HUES64 (cell line): ENCODE measurements around the gene CTAG2. TPM values are rescaled to one million over a fixed set of nuclear protein-coding genes. Genes with fewer than 3 reads are reported as not detected.
"Not testable (repeated sequence)": the region's sequence is repeated elsewhere in the genome, so short reads cannot be mapped to it uniquely, and the experiment has no call there.

Experiments used
- H3K27ac ChIP-seq: 2 replicates; pipeline ENCODE4 v1.7.0; 2013; ENCODE audit warnings: low read depth, low read length, inconsistent platforms
- H3K27me3 ChIP-seq: 2 replicates; pipeline ENCODE4 v1.6.1; 2013; ENCODE audit warnings: mild to moderate bottlenecking, low read length; ENCODE audit not compliant: insufficient read depth
- H3K36me3 ChIP-seq: 2 replicates; pipeline ENCODE4 v1.6.1; 2013; ENCODE audit warnings: mild to moderate bottlenecking, low read length; ENCODE audit not compliant: insufficient read depth
- H3K4me1 ChIP-seq: 2 replicates; pipeline ENCODE4 v1.6.1; 2013; ENCODE audit warnings: mild to moderate bottlenecking, low read length, moderate library complexity; ENCODE audit not compliant: insufficient read depth
- H3K4me3 ChIP-seq: 2 replicates; pipeline ENCODE4 v1.5.1; 2013; ENCODE audit warnings: mild to moderate bottlenecking, low read length, moderate library complexity
- H3K9ac ChIP-seq: 2 replicates; pipeline ENCODE4 v1.6.1; 2013; ENCODE audit warnings: mild to moderate bottlenecking, low read depth, low read length
- H3K9me3 ChIP-seq: 2 replicates; pipeline ENCODE4 v1.6.1; 2013; ENCODE audit warnings: low read depth, low read length; ENCODE audit not compliant: insufficient read depth
- WGBS: fragments of 150-250, 120-280 bp; methylation state at CpG from one replicate; pipeline ENCODE4 v1.1.7; 2013; ENCODE audit warnings: missing lambda C conversion rate; 5-methylcytosine and 5-hydroxymethylcytosine counted together
- polyA plus RNA-seq, 2 experiments: library from polyadenylated mRNA; stranded (reverse); fragments of 50-300 nt; gene quantifications; one replicate each; pipeline ENCODE4 v1.2.3, GENCODE V29; 2013

Gene CTAG2
- polyA plus RNA-seq (2013, experiment 1 of 2): not detected
- not detected for polyA plus RNA-seq (2013, experiment 2 of 2)

DNA sequence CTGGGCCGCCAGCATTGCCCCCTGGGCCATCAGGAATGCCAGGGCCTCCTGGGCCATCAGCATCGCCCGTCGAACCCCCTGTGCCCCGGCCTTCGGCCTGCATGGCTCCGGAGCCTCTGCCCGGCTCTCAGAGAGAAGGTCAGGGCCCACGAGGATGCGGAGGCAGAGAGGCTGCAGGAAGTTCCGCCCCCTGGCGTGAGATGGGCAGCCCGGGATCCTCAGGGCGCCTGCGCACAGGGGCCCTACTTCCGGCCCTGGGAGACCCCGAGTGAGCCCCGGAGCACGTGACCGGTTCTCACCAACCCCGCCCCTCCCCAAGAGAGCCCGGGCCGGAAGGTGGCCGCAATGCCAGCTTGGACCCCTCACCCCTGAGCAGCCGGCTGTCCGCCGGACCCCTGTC is at the start of gene CTAG2:
Gene CTAG2, minus strand, starts transcription at position 167 of the 400 bp plus-strand sequence. Its CDS starts 64 bp downstream, at position 103.
- H3K27ac ChIP-seq, H3K4me3 ChIP-seq, H3K9me3 ChIP-seq, H3K9ac ChIP-seq, H3K27me3 ChIP-seq, H3K36me3 ChIP-seq, H3K4me1 ChIP-seq: not testable (repeated sequence)
- no CpG with 5 or more reads among the region's 27 CpGs for WGBS

GRCh38 chrX:154698630-154699248 is 45.4 kb upstream of the CTAG2 start:
- no peak overlapping the region for H3K4me3 ChIP-seq
- no peak overlapping the region for H3K9ac ChIP-seq
- H3K27ac ChIP-seq: peak overlapping the region; percentile 65; the same call in 1 of the 2 replicates
- no peaks in the 10 kb centered on the region for H3K4me1 ChIP-seq
- no peaks in the 10 kb centered on the region for H3K9me3 ChIP-seq
- H3K36me3 ChIP-seq: no peaks in the 10 kb centered on the region
- no peaks in the 10 kb centered on the region for H3K27me3 ChIP-seq
- WGBS: 51% methylated on average over 6 of the region's 6 CpGs

DNA sequence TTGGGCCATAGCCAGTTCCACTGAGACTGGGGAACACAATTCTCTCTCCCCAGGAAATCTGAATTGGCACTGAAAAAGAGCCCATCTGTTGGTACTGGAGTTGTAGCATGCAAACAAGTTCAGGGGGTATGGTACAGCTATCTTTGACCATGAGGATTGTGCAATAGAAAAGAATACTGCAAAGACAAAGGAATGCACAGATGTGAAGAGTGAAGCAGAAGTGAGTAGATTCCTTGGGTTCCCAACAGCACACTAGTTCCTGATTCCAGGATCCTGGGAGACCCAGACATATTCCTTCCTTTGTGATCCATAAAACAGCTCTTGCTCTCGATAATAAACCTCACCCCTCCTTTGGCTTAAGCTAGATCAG is 43.3 kb upstream of the CTAG2 start:
- no peaks in the 10 kb centered on the region for H3K9me3 ChIP-seq
- no peak overlapping the region for H3K27ac ChIP-seq
- WGBS: 96% methylated on average over 1 of the region's 1 CpG
- no peak overlapping the region for H3K4me3 ChIP-seq
- no peaks in the 10 kb centered on the region for H3K27me3 ChIP-seq
- no peak overlapping the region for H3K9ac ChIP-seq
- H3K36me3 ChIP-seq: no peaks in the 10 kb centered on the region
- H3K4me1 ChIP-seq: no peaks in the 10 kb centered on the region

- no peak overlapping the region for H3K27ac ChIP-seq
- H3K9me3 ChIP-seq: no peaks in the 10 kb centered on the region
- H3K27me3 ChIP-seq: no peaks in the 10 kb centered on the region
- no peak overlapping the region for H3K9ac ChIP-seq
- 81% methylated on average over 3 of the region's 8 CpGs for WGBS
- H3K4me1 ChIP-seq: no peaks in the 10 kb centered on the region
- H3K36me3 ChIP-seq: no peaks in the 10 kb centered on the region
- no peak overlapping the region for H3K4me3 ChIP-seq
Measured at GRCh38 chrX:154695911-154696675, 42.7 kb upstream of the CTAG2 start.

DNA sequence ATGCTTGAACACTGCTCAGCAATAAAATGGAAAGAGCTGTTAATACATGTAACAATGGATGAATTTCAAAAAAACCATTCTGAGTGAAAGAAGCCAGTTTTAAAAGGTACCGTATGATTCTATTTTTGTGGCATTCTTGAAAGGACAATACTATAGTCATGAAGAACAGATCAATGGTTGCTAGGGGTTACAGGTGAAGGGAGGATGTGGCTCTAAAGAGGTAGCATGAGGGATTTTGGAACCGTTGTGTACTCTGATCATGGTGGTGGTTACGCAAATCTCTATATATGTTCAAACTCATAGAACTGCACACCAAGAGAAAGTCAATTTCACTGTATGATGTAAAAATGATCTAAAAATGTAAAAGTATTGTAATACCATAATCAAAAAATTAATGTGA is 40.0 kb upstream of the CTAG2 start:
- Histone ChIP-seq H3K27ac (no peak overlapping the region), H3K4me1 (no peaks in the 10 kb centered on the region), H3K9me3 (no peaks in the 10 kb centered on the region), H3K4me3 (no peak overlapping the region), H3K36me3 (no peaks in the 10 kb centered on the region), H3K27me3 (no peaks in the 10 kb centered on the region), H3K9ac (no peak overlapping the region)
- 95% methylated on average over 1 of the region's 3 CpGs for WGBS

GRCh38 chrX:154690438-154690837 is 37.1 kb upstream of the CTAG2 start:
- not testable (repeated sequence) for H3K4me3 ChIP-seq, H3K27me3 ChIP-seq, H3K9ac ChIP-seq, H3K27ac ChIP-seq, H3K36me3 ChIP-seq, H3K9me3 ChIP-seq, H3K4me1 ChIP-seq
- 92% methylated on average over 2 of the region's 2 CpGs for WGBS

GRCh38 chrX:154672084-154672483 is 18.7 kb upstream of the CTAG2 start:
- H3K9ac ChIP-seq, H3K27me3 ChIP-seq, H3K36me3 ChIP-seq, H3K27ac ChIP-seq, H3K4me3 ChIP-seq, H3K4me1 ChIP-seq, H3K9me3 ChIP-seq: not testable (repeated sequence)

- H3K9me3 ChIP-seq, H3K9ac ChIP-seq, H3K36me3 ChIP-seq, H3K4me1 ChIP-seq, H3K4me3 ChIP-seq, H3K27me3 ChIP-seq, H3K27ac ChIP-seq: not testable (repeated sequence)
- 80% methylated on average over 8 of the region's 8 CpGs for WGBS
Measured at GRCh38 chrX:154670848-154671247, 17.5 kb upstream of the CTAG2 start.

GRCh38 chrX:154661899-154662298 is 8.5 kb upstream of the CTAG2 start:
- Histone ChIP-seq H3K9ac (no peak overlapping the region), H3K4me3 (no peak overlapping the region), H3K9me3 (no peaks in the 10 kb centered on the region), H3K27ac (no peak overlapping the region), H3K27me3 (no peaks in the 10 kb centered on the region), H3K36me3 (no peaks in the 10 kb centered on the region), H3K4me1 (no peaks in the 10 kb centered on the region)
- 98% methylated on average over 7 of the region's 7 CpGs for WGBS

GRCh38 chrX:154661170-154661569 is 7.8 kb upstream of the CTAG2 start:
- H3K9me3 ChIP-seq: no peaks in the 10 kb centered on the region

GRCh38 chrX:154660541-154660940 is 7.2 kb upstream of the CTAG2 start:
- Histone ChIP-seq H3K9ac (no peak overlapping the region), H3K4me1 (no peaks in the 10 kb centered on the region), H3K27me3 (no peaks in the 10 kb centered on the region), H3K4me3 (no peak overlapping the region), H3K9me3 (no peaks in the 10 kb centered on the region), H3K27ac (no peak overlapping the region), H3K36me3 (no peaks in the 10 kb centered on the region)
- 90% methylated on average over 4 of the region's 6 CpGs for WGBS

More at GRCh38 chrX:154661170-154661569, 7.8 kb upstream of the CTAG2 start:
- no peak overlapping the region for H3K4me3 ChIP-seq
- WGBS: 98% methylated on average over 2 of the region's 4 CpGs
- no peaks in the 10 kb centered on the region for H3K36me3 ChIP-seq
- H3K27ac ChIP-seq: no peak overlapping the region
- no peaks in the 10 kb centered on the region for H3K4me1 ChIP-seq
- no peaks in the 10 kb centered on the region for H3K27me3 ChIP-seq
- no peak overlapping the region for H3K9ac ChIP-seq
